Smooth muscle cell (in vitro differentiated cells): Measurements from ENCODE around the gene OCEL1. TPM values are rescaled to one million over a fixed set of nuclear protein-coding genes. Genes with fewer than 3 reads are reported as not detected.

Source experiments
- polyA plus RNA-seq: library from polyadenylated mRNA; unstranded; fragments of >200 nt; fragmentation: Nextera tagmentation; extraction: Ambion mirVana; gene quantifications from 2 replicates; pipeline ENCODE4 v1.2.1, GENCODE V29; 2016
- total RNA-seq: library from RNA; depleted of rRNA; stranded (reverse); fragments of >200 nt; gene quantifications from 2 replicates; pipeline ENCODE4 v1.2.3, GENCODE V29; 2014

The OCEL1 gene
- total and polyA plus RNA-seq, 2 experiments from 2014 or later: 2.9 to 34.9 TPM

Other genes starting within 250 kb of the OCEL1 start
- 0.81 and 2.6 TPM in 2 replicates for gene CPAMD8, start 199.4 kb upstream of the OCEL1 start, total RNA-seq
- gene CPAMD8, start 199.4 kb upstream of the OCEL1 start, polyA plus RNA-seq: 6.9 and 9.4 TPM in 2 replicates
- gene HAUS8, start 150.8 kb upstream of the OCEL1 start, total RNA-seq: 3.3 and 7.4 TPM in 2 replicates
- 6.3 and 8.5 TPM in 2 replicates for gene HAUS8, start 150.8 kb upstream of the OCEL1 start, polyA plus RNA-seq
- 44.6 and 48.7 TPM in 2 replicates for gene MYO9B, start 150.4 kb upstream of the OCEL1 start, total RNA-seq
- 46.6 and 49.4 TPM in 2 replicates for gene MYO9B, start 150.4 kb upstream of the OCEL1 start, polyA plus RNA-seq
- 12.8 and 16.4 TPM in 2 replicates for gene USE1, start 10.9 kb upstream of the OCEL1 start, total RNA-seq
- 28.8 and 45.4 TPM in 2 replicates for gene USE1, start 10.9 kb upstream of the OCEL1 start, polyA plus RNA-seq
- gene NR2F6, start 19.7 kb downstream of the OCEL1 start, total RNA-seq: 47.8 and 57.4 TPM in 2 replicates
- 99.8 and 104 TPM in 2 replicates for gene NR2F6, start 19.7 kb downstream of the OCEL1 start, polyA plus RNA-seq
- not detected in 2 replicates for gene USHBP1, start 38.5 kb downstream of the OCEL1 start, total RNA-seq
- not detected in 2 replicates for gene USHBP1, start 38.5 kb downstream of the OCEL1 start, polyA plus RNA-seq
- 62.0 and 69.8 TPM in 2 replicates for gene BABAM1, start 41.2 kb downstream of the OCEL1 start, total RNA-seq
- 108 and 110 TPM in 2 replicates for gene BABAM1, start 41.2 kb downstream of the OCEL1 start, polyA plus RNA-seq
- gene ANKLE1, start 55.7 kb downstream of the OCEL1 start, total RNA-seq: 0.36 and 1.0 TPM in 2 replicates
- 0.61 and 1.3 TPM in 2 replicates for gene ANKLE1, start 55.7 kb downstream of the OCEL1 start, polyA plus RNA-seq
- gene ABHD8, start 77.2 kb downstream of the OCEL1 start, total RNA-seq: 6.1 and 9.2 TPM in 2 replicates
- 15.1 and 16.6 TPM in 2 replicates for gene ABHD8, start 77.2 kb downstream of the OCEL1 start, polyA plus RNA-seq
- 32.0 and 67.2 TPM in 2 replicates for gene MRPL34, start 79.6 kb downstream of the OCEL1 start, total RNA-seq
- gene MRPL34, start 79.6 kb downstream of the OCEL1 start, polyA plus RNA-seq: 78.6 and 84.2 TPM in 2 replicates
- 26.5 and 26.9 TPM in 2 replicates for gene DDA1, start 83.3 kb downstream of the OCEL1 start, total RNA-seq
- 51.8 and 72.4 TPM in 2 replicates for gene DDA1, start 83.3 kb downstream of the OCEL1 start, polyA plus RNA-seq
- 6.4 and 8.0 TPM in 2 replicates for gene ANO8, start 108.6 kb downstream of the OCEL1 start, total RNA-seq
- 1.3 and 2.4 TPM in 2 replicates for gene ANO8, start 108.6 kb downstream of the OCEL1 start, polyA plus RNA-seq
- gene GTPBP3, start 111.3 kb downstream of the OCEL1 start, total RNA-seq: 11.7 and 16.5 TPM in 2 replicates
- 19.6 and 23.3 TPM in 2 replicates for gene GTPBP3, start 111.3 kb downstream of the OCEL1 start, polyA plus RNA-seq
- gene PLVAP, start 151.1 kb downstream of the OCEL1 start, total RNA-seq: 0.31 TPM in 1 of 2 replicates, not detected in the other
- not detected in 2 replicates for gene PLVAP, start 151.1 kb downstream of the OCEL1 start, polyA plus RNA-seq
- not detected in 2 replicates for gene CCDC194, start 168.0 kb downstream of the OCEL1 start, total RNA-seq
- not detected in 2 replicates for gene CCDC194, start 168.0 kb downstream of the OCEL1 start, polyA plus RNA-seq
- gene BST2, start 179.4 kb downstream of the OCEL1 start, total RNA-seq: 3.7 and 5.2 TPM in 2 replicates
- gene BST2, start 179.4 kb downstream of the OCEL1 start, polyA plus RNA-seq: 14.4 and 22.4 TPM in 2 replicates
- 46.6 and 68.1 TPM in 2 replicates for gene MVB12A, start 193.8 kb downstream of the OCEL1 start, total RNA-seq
- gene MVB12A, start 193.8 kb downstream of the OCEL1 start, polyA plus RNA-seq: 89.6 and 98.1 TPM in 2 replicates
- 0.31 and 1.5 TPM in 2 replicates for gene TMEM221, start 222.4 kb downstream of the OCEL1 start, total RNA-seq
- 0.63 and 1.5 TPM in 2 replicates for gene TMEM221, start 222.4 kb downstream of the OCEL1 start, polyA plus RNA-seq
- 0.45 TPM in 1 of 2 replicates, not detected in the other for gene NXNL1, start 234.7 kb downstream of the OCEL1 start, total RNA-seq
- gene NXNL1, start 234.7 kb downstream of the OCEL1 start, polyA plus RNA-seq: not detected in 2 replicates
- 6.8 and 9.7 TPM in 2 replicates for gene SLC27A1, start 244.3 kb downstream of the OCEL1 start, total RNA-seq
- 11.5 and 11.6 TPM in 2 replicates for gene SLC27A1, start 244.3 kb downstream of the OCEL1 start, polyA plus RNA-seq